Dendritic cell treated with granulocyte-macrophage colony-stimulating factor and Interleukin-4, amounts not matched to agents 40 ng/mL and 50 ng/mL, for 4 days (primary cell): ENCODE data around the gene PLEKHB2.
"Not testable (repeated sequence)": the region's sequence is repeated elsewhere in the genome, so short reads cannot be mapped to it uniquely, and the experiment has no call there.

ENCODE experiments used
- H3K27ac Mint-ChIP-seq: one replicate; pipeline ENCODE4 v1.8.0; 2022; ENCODE audit warnings: mild to moderate bottlenecking, mixed read lengths
- H3K27me3 Mint-ChIP-seq: one replicate; pipeline ENCODE4 v1.8.0; 2022; ENCODE audit warnings: mild to moderate bottlenecking, mixed read lengths
- H3K36me3 Mint-ChIP-seq: one replicate; pipeline ENCODE4 v1.8.0; 2022; ENCODE audit warnings: low read depth, mixed read lengths
- H3K4me1 Mint-ChIP-seq: one replicate; pipeline ENCODE4 v1.8.0; 2022; ENCODE audit warnings: low read depth, mixed read lengths
- H3K4me3 Mint-ChIP-seq: one replicate; pipeline ENCODE4 v1.8.0; 2022; ENCODE audit warnings: mild to moderate bottlenecking, moderate library complexity, mixed read lengths
- H3K9me3 Mint-ChIP-seq: one replicate; pipeline ENCODE4 v1.8.0; 2022; ENCODE audit warnings: mixed read lengths
- intact Hi-C: fragments of 100-400 bp; cut with micrococcal nuclease; formaldehyde crosslinking; loops from one replicate; pipeline ENCODE4 v1.15.0; 2022

The PLEKHB2 gene

GRCh38 chr2:131113566-131114227 lies 8.6 kb downstream of the PLEKHB2 start:
- Mint-ChIP-seq H3K27me3 (no peaks in the 10 kb centered on the region), H3K36me3 (peaks cover 96% of the 10 kb centered on the region), H3K4me3 (no peak overlapping the region), H3K27ac (peak overlapping the region; percentile 24), H3K4me1 (peaks cover 59% of the 10 kb centered on the region), H3K9me3 (peaks cover 31% of the 10 kb centered on the region)
- intact Hi-C loops = no loop called here

- H3K36me3 Mint-ChIP-seq = peaks cover 94% of the 10 kb centered on the region
- intact Hi-C loops = not testable (repeated sequence)
These were observed 9.8 kb downstream of the PLEKHB2 start for GRCh38 chr2:131114950-131115349.

GRCh38 chr2:131115752-131116151 lies 10.6 kb downstream of the PLEKHB2 start:
- H3K36me3 Mint-ChIP-seq = peaks cover 92% of the 10 kb centered on the region
- H3K4me3 Mint-ChIP-seq = no peak overlapping the region
- H3K4me1 Mint-ChIP-seq = peaks cover 67% of the 10 kb centered on the region

More at GRCh38 chr2:131114950-131115349, 9.8 kb downstream of the PLEKHB2 start:
- peak overlapping the region; percentile 24 for H3K27ac Mint-ChIP-seq
- H3K4me1 Mint-ChIP-seq = peaks cover 70% of the 10 kb centered on the region
- not testable (repeated sequence) for H3K4me3 Mint-ChIP-seq, H3K27me3 Mint-ChIP-seq
- peaks cover 31% of the 10 kb centered on the region for H3K9me3 Mint-ChIP-seq

DNA sequence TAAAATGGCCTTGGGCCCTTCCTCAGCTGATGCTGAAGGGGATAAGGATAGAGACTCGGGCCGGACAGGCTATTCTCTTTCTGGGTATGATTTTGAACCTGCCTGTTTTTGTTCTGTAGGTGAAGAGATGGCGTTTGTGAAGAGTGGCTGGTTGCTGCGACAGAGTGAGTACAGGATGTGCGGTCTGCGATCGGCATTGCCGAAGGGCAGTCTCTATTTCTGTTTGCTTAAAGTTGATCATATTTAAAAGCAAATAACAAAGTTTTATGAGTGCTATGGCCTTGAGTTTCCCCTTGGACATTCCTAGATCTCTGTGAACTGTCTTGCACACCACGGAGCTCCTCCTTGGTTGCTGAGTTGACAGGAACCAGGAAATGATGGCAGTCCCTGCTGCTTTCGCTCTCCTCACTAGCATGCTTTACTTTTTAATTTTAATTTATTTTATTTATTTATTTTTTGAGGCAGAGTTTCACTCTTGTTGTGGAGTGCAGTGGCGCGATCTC lies 15.7 kb downstream of the PLEKHB2 start:
- H3K9me3 Mint-ChIP-seq = peaks cover 6% of the 10 kb centered on the region
- no peaks in the 10 kb centered on the region for H3K27me3 Mint-ChIP-seq
- no peak overlapping the region for H3K4me3 Mint-ChIP-seq
- no peak overlapping the region for H3K27ac Mint-ChIP-seq
- H3K4me1 Mint-ChIP-seq = peaks cover 25% of the 10 kb centered on the region
- peaks cover 92% of the 10 kb centered on the region for H3K36me3 Mint-ChIP-seq
- intact Hi-C loops = no loop called here

More at GRCh38 chr2:131115752-131116151, 10.6 kb downstream of the PLEKHB2 start:
- intact Hi-C loops = no loop called here
- peaks cover 31% of the 10 kb centered on the region for H3K9me3 Mint-ChIP-seq
- H3K27ac Mint-ChIP-seq = no peak overlapping the region
- no peaks in the 10 kb centered on the region for H3K27me3 Mint-ChIP-seq

GRCh38 chr2:131121464-131121863 lies 16.3 kb downstream of the PLEKHB2 start:
- peaks cover under 1% of the 10 kb centered on the region for H3K9me3 Mint-ChIP-seq
- H3K4me3 Mint-ChIP-seq = no peak overlapping the region
- H3K27ac Mint-ChIP-seq = no peak overlapping the region
- peaks cover 92% of the 10 kb centered on the region for H3K36me3 Mint-ChIP-seq
- intact Hi-C loops = no loop called here
- H3K27me3 Mint-ChIP-seq = no peaks in the 10 kb centered on the region
- H3K4me1 Mint-ChIP-seq = peaks cover 25% of the 10 kb centered on the region

DNA sequence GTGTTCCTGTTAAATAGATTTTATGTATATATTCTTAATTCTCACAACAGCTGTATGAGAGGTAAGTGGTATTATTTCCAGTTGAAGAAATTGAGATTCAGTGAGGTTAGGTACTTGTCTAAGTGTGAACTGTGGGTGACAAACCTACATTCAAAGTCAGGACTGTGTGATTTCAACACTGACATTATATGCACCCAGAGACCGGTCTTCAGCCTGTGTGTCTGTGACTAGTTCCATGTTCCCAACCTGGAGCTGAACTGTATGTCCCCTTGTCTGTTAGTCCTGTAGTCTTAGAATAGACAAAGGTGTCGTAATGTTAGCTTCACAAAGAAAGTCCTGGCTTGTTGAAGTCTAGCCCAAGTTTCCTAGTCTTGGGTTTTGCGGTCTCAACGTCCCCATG lies 17.4 kb downstream of the PLEKHB2 start:
- Mint-ChIP-seq H3K36me3 (peaks cover 92% of the 10 kb centered on the region), H3K9me3 (no peaks in the 10 kb centered on the region), H3K27ac (no peak overlapping the region), H3K27me3 (no peaks in the 10 kb centered on the region), H3K4me1 (peaks cover 25% of the 10 kb centered on the region), H3K4me3 (no peak overlapping the region)
- intact Hi-C loops = no loop called here

DNA sequence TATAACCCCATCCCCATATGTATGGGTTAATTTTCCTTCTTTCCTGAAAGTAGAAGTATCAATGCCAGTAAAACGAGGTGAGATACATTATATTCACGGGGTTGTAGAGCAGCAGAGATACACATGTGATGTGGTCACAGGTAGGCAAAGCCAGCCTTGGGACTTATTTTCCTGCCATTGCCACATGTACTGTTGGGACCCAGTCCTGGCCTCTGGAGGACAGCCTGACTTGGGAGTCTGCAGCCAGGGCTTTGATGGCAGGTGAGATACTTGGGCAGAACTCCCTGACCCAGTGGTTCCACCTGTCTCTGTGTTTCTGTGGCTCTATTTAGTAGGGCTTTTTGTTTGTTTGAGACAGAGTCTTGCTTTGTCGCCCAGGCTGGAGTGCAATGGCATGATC lies 18.1 kb downstream of the PLEKHB2 start:
- H3K9me3 Mint-ChIP-seq = no peaks in the 10 kb centered on the region
- intact Hi-C loops = no loop called here
- H3K36me3 Mint-ChIP-seq = peaks cover 94% of the 10 kb centered on the region
- no peak overlapping the region for H3K4me3 Mint-ChIP-seq
- no peaks in the 10 kb centered on the region for H3K27me3 Mint-ChIP-seq
- H3K27ac Mint-ChIP-seq = no peak overlapping the region
- H3K4me1 Mint-ChIP-seq = peaks cover 21% of the 10 kb centered on the region

DNA sequence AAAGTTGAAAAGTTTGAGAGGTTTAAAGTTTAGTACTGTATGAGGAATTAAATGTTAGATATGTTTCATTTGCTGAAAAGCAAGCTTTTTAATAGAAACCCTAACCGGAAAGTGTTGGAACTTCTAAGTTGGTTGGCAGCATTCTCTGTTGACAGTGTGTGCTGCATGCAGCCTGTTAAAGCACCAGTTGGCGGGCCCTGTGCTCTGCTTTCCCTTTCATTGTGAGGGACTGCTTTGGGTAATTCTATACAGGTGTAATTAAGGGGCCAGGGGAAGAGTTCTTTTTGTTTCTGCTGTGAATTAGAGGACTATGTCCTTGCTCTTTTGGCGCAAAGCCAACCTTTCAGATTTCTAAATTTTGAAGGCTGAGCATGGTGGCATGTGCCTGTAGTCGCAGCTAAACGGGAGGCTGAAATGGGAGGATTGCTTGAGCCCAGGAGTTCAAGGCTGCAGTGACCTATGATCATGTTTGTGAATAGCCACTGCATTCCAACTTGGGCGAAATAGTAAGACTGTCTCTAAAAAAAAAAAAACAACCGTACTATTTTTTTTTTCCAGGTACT lies 20.1 kb downstream of the PLEKHB2 start:
- no peaks in the 10 kb centered on the region for H3K27me3 Mint-ChIP-seq
- H3K4me1 Mint-ChIP-seq = peaks cover 5% of the 10 kb centered on the region
- no peaks in the 10 kb centered on the region for H3K9me3 Mint-ChIP-seq
- H3K36me3 Mint-ChIP-seq = peaks cover 100% of the 10 kb centered on the region
- no peak overlapping the region for H3K4me3 Mint-ChIP-seq
- no peak overlapping the region for H3K27ac Mint-ChIP-seq
- intact Hi-C loops = no loop called here

DNA sequence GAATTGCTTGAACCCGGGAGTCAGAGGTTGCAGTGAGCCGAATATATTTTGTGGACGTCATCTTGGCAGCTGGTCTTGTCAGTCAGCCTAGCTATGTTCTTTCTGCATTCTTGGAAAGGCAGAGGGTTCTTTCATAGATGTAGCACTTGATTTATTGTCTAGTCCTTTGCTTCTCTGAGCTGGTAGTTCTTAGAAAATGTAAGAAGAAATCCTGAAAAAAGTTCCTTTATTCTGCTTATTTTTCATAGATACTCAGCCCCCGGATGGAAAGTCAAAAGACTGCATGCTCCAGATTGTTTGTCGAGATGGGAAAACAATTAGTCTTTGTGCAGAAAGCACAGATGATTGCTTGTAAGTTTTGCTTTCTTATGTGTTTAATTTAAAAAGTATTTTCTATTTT lies 21.3 kb downstream of the PLEKHB2 start:
- peaks cover 100% of the 10 kb centered on the region for H3K36me3 Mint-ChIP-seq

GRCh38 chr2:131127076-131127475 lies 21.9 kb downstream of the PLEKHB2 start:
- no peaks in the 10 kb centered on the region for H3K4me1 Mint-ChIP-seq
- no peak overlapping the region for H3K4me3 Mint-ChIP-seq
- H3K27me3 Mint-ChIP-seq = no peaks in the 10 kb centered on the region
- H3K9me3 Mint-ChIP-seq = no peaks in the 10 kb centered on the region
- H3K36me3 Mint-ChIP-seq = peaks cover 100% of the 10 kb centered on the region
- intact Hi-C loops = no loop called here
- no peak overlapping the region for H3K27ac Mint-ChIP-seq

More for the DNA sequence above, 21.3 kb downstream of the PLEKHB2 start:
- H3K4me1 Mint-ChIP-seq = no peaks in the 10 kb centered on the region
- H3K27ac Mint-ChIP-seq = no peak overlapping the region
- H3K9me3 Mint-ChIP-seq = no peaks in the 10 kb centered on the region
- H3K27me3 Mint-ChIP-seq = no peaks in the 10 kb centered on the region
- no peak overlapping the region for H3K4me3 Mint-ChIP-seq
- intact Hi-C loops = no loop called here

DNA sequence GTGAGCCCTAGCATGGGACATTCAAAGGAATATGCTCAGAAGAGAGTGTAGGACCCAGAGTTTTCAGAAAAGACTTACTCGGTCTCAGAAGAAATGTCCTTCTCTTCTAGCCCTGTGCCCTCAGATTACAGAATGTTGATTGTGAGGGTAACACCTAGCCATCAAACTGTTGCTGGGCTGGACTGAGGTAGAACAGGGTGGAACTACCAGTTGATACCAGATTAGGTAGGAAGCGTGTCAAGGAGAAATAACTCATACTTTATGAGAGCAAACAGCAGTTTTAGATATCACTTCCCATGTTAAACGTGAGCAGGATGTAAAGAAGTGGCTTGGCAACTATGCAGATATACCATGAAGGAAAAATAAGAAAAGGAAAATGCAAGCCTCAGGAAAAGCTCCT lies 22.8 kb downstream of the PLEKHB2 start:
- H3K36me3 Mint-ChIP-seq = peaks cover 100% of the 10 kb centered on the region
- H3K27ac Mint-ChIP-seq = no peak overlapping the region
- no peaks in the 10 kb centered on the region for H3K9me3 Mint-ChIP-seq
- H3K4me1 Mint-ChIP-seq = no peaks in the 10 kb centered on the region
- H3K27me3 Mint-ChIP-seq = no peaks in the 10 kb centered on the region
- no peak overlapping the region for H3K4me3 Mint-ChIP-seq
- intact Hi-C loops = no loop called here

GRCh38 chr2:131130298-131130596 lies 25.1 kb downstream of the PLEKHB2 start:
- H3K27me3 Mint-ChIP-seq = no peaks in the 10 kb centered on the region
- intact Hi-C loops = no loop called here
- no peak overlapping the region for H3K27ac Mint-ChIP-seq
- no peaks in the 10 kb centered on the region for H3K4me1 Mint-ChIP-seq
- no peak overlapping the region for H3K4me3 Mint-ChIP-seq
- no peaks in the 10 kb centered on the region for H3K9me3 Mint-ChIP-seq
- peaks cover 100% of the 10 kb centered on the region for H3K36me3 Mint-ChIP-seq

GRCh38 chr2:131132729-131133128 lies 27.6 kb downstream of the PLEKHB2 start:
- H3K36me3 Mint-ChIP-seq = peaks cover 99% of the 10 kb centered on the region
- no peak overlapping the region for H3K27ac Mint-ChIP-seq
- no peak overlapping the region for H3K4me3 Mint-ChIP-seq

DNA sequence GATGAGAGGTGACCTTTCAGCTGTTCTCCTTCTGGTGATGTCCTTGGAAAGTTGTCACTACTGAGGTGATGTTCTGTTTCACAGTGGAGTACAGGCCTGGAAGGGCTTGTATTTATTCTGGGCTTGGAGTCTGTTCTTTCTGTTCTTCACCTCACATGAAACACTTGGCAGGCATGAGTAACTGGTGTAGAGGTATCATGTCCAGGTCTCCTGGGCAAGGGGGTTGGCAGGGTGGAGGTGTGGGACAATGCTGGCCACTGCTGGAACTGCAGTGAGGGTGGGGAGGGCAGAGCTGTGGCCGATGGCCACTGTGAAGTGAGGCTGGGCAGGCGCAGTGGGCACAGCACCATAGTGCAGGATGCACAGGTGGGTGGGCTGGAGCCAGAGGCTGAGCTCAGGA lies 35.4 kb downstream of the PLEKHB2 start:
- no peak overlapping the region for H3K4me3 Mint-ChIP-seq
- peaks cover 99% of the 10 kb centered on the region for H3K36me3 Mint-ChIP-seq
- no peaks in the 10 kb centered on the region for H3K9me3 Mint-ChIP-seq
- H3K27me3 Mint-ChIP-seq = no peaks in the 10 kb centered on the region
- peaks cover 26% of the 10 kb centered on the region for H3K4me1 Mint-ChIP-seq
- intact Hi-C loops = no loop called here
- no peak overlapping the region for H3K27ac Mint-ChIP-seq

More at GRCh38 chr2:131132729-131133128, 27.6 kb downstream of the PLEKHB2 start:
- Mint-ChIP-seq H3K9me3 (no peaks in the 10 kb centered on the region), H3K4me1 (no peaks in the 10 kb centered on the region), H3K27me3 (no peaks in the 10 kb centered on the region)
- intact Hi-C loops = no loop called here

DNA sequence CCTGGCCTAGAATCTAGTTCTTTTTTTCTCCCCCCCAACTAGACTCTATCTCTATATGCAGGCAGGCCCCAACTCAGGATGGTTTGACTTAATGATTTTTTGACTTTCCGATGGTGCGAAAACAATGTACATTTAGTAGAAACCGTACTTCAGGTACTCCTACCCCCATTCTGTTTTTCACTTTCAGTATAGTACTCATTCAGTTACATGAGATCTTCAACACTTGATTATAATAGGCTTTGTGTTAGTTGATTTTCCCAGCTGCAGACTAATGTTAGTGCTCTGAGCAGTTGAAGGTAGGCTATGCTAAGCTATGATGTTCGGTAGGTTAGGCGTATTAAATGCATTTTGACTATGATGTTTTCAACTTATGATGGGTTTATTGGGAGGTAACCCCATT lies 37.7 kb downstream of the PLEKHB2 start:
- no peak overlapping the region for H3K4me3 Mint-ChIP-seq
- peaks cover 100% of the 10 kb centered on the region for H3K36me3 Mint-ChIP-seq
- no peak overlapping the region for H3K27ac Mint-ChIP-seq
- H3K9me3 Mint-ChIP-seq = no peaks in the 10 kb centered on the region
- peaks cover 26% of the 10 kb centered on the region for H3K4me1 Mint-ChIP-seq
- H3K27me3 Mint-ChIP-seq = no peaks in the 10 kb centered on the region
- intact Hi-C loops = no loop called here
